Gastrocnemius medialis (tissue), 4 donors: ENCODE data around the gene UBE2J1. TPM values are rescaled to one million over a fixed set of nuclear protein-coding genes. Genes with fewer than 3 reads are reported as not detected.

Experiments used
- ATAC-seq, 2 donors: fragments of 150-250 bp; one replicate each; pipeline ENCODE4 v1.9.1; 2016
- DNase-seq, 2 donors: peaks; one replicate each; pipeline ENCODE4 v3.0.0-alpha.2; 2019
- H3K27ac ChIP-seq, 4 donors: fragments of 200-600 bp; sonication (generic); 1 replicate in 1 of 4; 2 replicates in 3 of 4; pipeline ENCODE4 v1.5.1; 2016 to 2018; ENCODE audit warnings: mild to moderate bottlenecking in 2 of 4, moderate library complexity in 1 of 4
- H3K27me3 ChIP-seq, 3 donors: fragments of 200-600 bp; sonication (generic) in 2 of 3; 1 replicate in 1 of 3; 2 replicates in 2 of 3; pipeline versions ENCODE4 v1.5.1 to v1.6.0; 2016 to 2019; ENCODE audit warnings: mild to moderate bottlenecking in 1 of 3, moderate library complexity in 1 of 3
- H3K36me3 ChIP-seq, 2 donors: fragments of 200-600 bp; sonication (generic) in 1 of 2; one replicate each; pipeline ENCODE4 v1.5.1; 2017 to 2018
- H3K4me1 ChIP-seq, 2 donors: fragments of 200-600 bp; sonication (generic) in 1 of 2; one replicate each; pipeline ENCODE4 v1.5.1; 2016 to 2017; ENCODE audit warnings: mild to moderate bottlenecking in 2 of 2
- H3K4me3 ChIP-seq, 4 donors: fragments of 200-600 bp; sonication (generic) in 3 of 4; 1 replicate in 1 of 4; 2 replicates in 3 of 4; pipeline ENCODE4 v1.5.1; 2016 to 2019; ENCODE audit warnings: mild to moderate bottlenecking in 2 of 4
- H3K9me3 ChIP-seq, 3 donors: fragments of 200-600 bp; sonication (generic) in 2 of 3; 1 replicate in 1 of 3; 2 replicates in 2 of 3; pipeline ENCODE4 v1.5.1; 2016 to 2019
- CTCF ChIP-seq, 5 experiments: fragments of 450-650 bp in 3 of 5; fragments of 200-600 bp in 2 of 5; sonication (generic) in 2 of 5; IDR thresholded peaks in 4 of 5; conservative IDR thresholded peaks in 1 of 5; 1 replicate in 4 of 5; 2 replicates in 1 of 5; pipeline ENCODE4 v1.5.1; 2016 to 2019; ENCODE audit warnings: antibody characterized with exemption in 5 of 5, mild to moderate bottlenecking in 3 of 5, moderate library complexity in 3 of 5
- POLR2A ChIP-seq, 2 donors: fragments of 450-650 bp; IDR thresholded peaks; one replicate each; pipeline ENCODE4 v1.6.1; 2017; ENCODE audit warnings: antibody characterized with exemption in 2 of 2, mild to moderate bottlenecking in 2 of 2, moderate library complexity in 2 of 2
- in situ Hi-C, 4 donors: fragments of 200-750 bp; cut with MboI; loops; one replicate each; pipeline versions ENCODE4 v1.15.0 to v1.8.0; 2017; ENCODE audit warnings: low sequenced_read_pairs in 4 of 4
- intact Hi-C: fragments of 100-400 bp; cut with DNase I; formaldehyde crosslinking; loops from one replicate; pipeline ENCODE4 v1.15.1; 2023; ENCODE audit warnings: low total_unique reads
- total RNA-seq, 4 donors: library from RNA; depleted of rRNA; stranded (reverse); fragments of >200 nt; gene quantifications; one replicate each; pipeline versions ENCODE4 v1.1.0 to v1.2.3, GENCODE V29; 2016

The UBE2J1 gene
- total RNA-seq, 4 donors from 2014 or later = 10.5 to 15.1 (median 14.6) TPM

- no peak overlapping the region for H3K4me3 ChIP-seq
- no peaks in the 10 kb centered on the region for H3K9me3 ChIP-seq
- DNase-seq (no peak), ATAC-seq (no peak)
- peaks cover 18 to 41% of the 10 kb centered on the region in 2 donors for H3K4me1 ChIP-seq
- intact Hi-C loops = no loop called here
- peaks cover 0 to 5% of the 10 kb centered on the region in 2 donors for H3K36me3 ChIP-seq
- H3K27ac ChIP-seq = no peak overlapping the region
- no peaks in the 10 kb centered on the region for H3K27me3 ChIP-seq
- in situ Hi-C loops = no loop called here
- TF ChIP-seq POLR2A (IDR thresholded peaks at IDR 0.05) (no peak), CTCF (IDR thresholded peaks at IDR 0.05 in 4 of 5, conservative IDR thresholded peaks at IDR 0.05 in 1 of 5) (no peak)
These were observed 35.5 kb downstream of the UBE2J1 start for GRCh38 chr6:89317067-89317466.

- ATAC-seq (no peak), DNase-seq (no peak)
- Histone ChIP-seq H3K36me3 (no peaks in the 10 kb centered on the region), H3K27me3 (no peaks in the 10 kb centered on the region), H3K4me1 (peaks cover 25 to 50% of the 10 kb centered on the region in 2 donors), H3K4me3 (no peak within 1 kb of the TSS), H3K9me3 (no peaks in the 10 kb centered on the region), H3K27ac (peak within 1 kb of the TSS in 1 of 4 donors; percentile 81)
- no peak for TF ChIP-seq CTCF (IDR thresholded peaks at IDR 0.05 in 4 of 5, conservative IDR thresholded peaks at IDR 0.05 in 1 of 5)
- TF ChIP-seq POLR2A (IDR thresholded peaks at IDR 0.05) = no peak
- in situ Hi-C loops (no loop called here), intact Hi-C loops (no loop called here)
These were observed 37.2 kb downstream of the UBE2J1 start, which contains the start of gene GABRR2 for GRCh38 chr6:89315249-89315885. TSS of gene GABRR2 (minus strand) at chr6:89315299. CDS start at chr6:89315165, 134 bp downstream.

- Histone ChIP-seq H3K36me3 (no peaks in the 10 kb centered on the region), H3K27ac (no peak overlapping the region), H3K4me1 (peaks cover 25 to 50% of the 10 kb centered on the region in 2 donors), H3K27me3 (no peaks in the 10 kb centered on the region), H3K4me3 (no peak overlapping the region), H3K9me3 (no peaks in the 10 kb centered on the region)
- ATAC-seq (peak; percentile 34 to 57), DNase-seq (no peak)
- TF ChIP-seq CTCF (IDR thresholded peaks at IDR 0.05 in 4 of 5, conservative IDR thresholded peaks at IDR 0.05 in 1 of 5) = no peak
- no peak for TF ChIP-seq POLR2A (IDR thresholded peaks at IDR 0.05)
- intact Hi-C loops = loop anchor here (5.0 kb wide), 1 partner anchor 58 kb away; no protein-coding TSS in a partner anchor
- in situ Hi-C loops = no loop called here
These were observed 37.8 kb downstream of the UBE2J1 start for GRCh38 chr6:89314692-89315091.

GRCh38 chr6:89313006-89313405 lies 39.5 kb downstream of the UBE2J1 start:
- intact Hi-C loops (loop anchor here (5.0 kb wide), 1 partner anchor 59 kb away; no protein-coding TSS in a partner anchor), in situ Hi-C loops (no loop called here)
- Histone ChIP-seq H3K27me3 (no peaks in the 10 kb centered on the region), H3K9me3 (no peaks in the 10 kb centered on the region), H3K27ac (peak overlapping the region; percentile 56 to 81 (median 64)), H3K4me1 (peaks cover 25 to 44% of the 10 kb centered on the region in 2 donors), H3K4me3 (no peak overlapping the region), H3K36me3 (no peaks in the 10 kb centered on the region)
- TF ChIP-seq POLR2A (IDR thresholded peaks at IDR 0.05) (no peak), CTCF (IDR thresholded peaks at IDR 0.05 in 4 of 5, conservative IDR thresholded peaks at IDR 0.05 in 1 of 5) (no peak)
- peak; percentile 82 to 88 for ATAC-seq
- DNase-seq = peak; percentile 42 to 43
